Astrocyte of the cerebellum (primary cell): ENCODE results near the gene AP3D1.

Experiments
- DNase-seq: peaks from one replicate; pipeline ENCODE4 v3.0.0-alpha.2; 2011; ENCODE audit warnings: low read depth
- H3K4me3 ChIP-seq: 2 replicates; pipeline ENCODE4 v1.5.1; 2011; ENCODE audit warnings: mild to moderate bottlenecking, low read depth, low read length, moderate library complexity
- CTCF ChIP-seq: IDR thresholded peaks from 2 replicates; pipeline ENCODE4 v1.5.1; 2012; ENCODE audit warnings: low read length, low read depth, moderate library complexity, mild to moderate bottlenecking; ENCODE audit errors: missing control alignments
- in situ Hi-C: cut with HindIII; loops from 2 replicates; pipeline ENCODE4 v1.10.0; 2017; ENCODE audit warnings: low sequenced_read_pairs

AP3D1 gene

GRCh38 chr19:2175742-2176141 lies 24.4 kb upstream of the AP3D1 start:
- no peak for DNase-seq
- in situ Hi-C loops: no loop called here
- no peak for TF ChIP-seq CTCF
- H3K4me3 ChIP-seq: no peak overlapping the region

- in situ Hi-C loops: no loop called here
- TF ChIP-seq CTCF: no peak
- H3K4me3 ChIP-seq: no peak overlapping the region
- no peak for DNase-seq
Observed at GRCh38 chr19:2173767-2174577, 22.6 kb upstream of the AP3D1 start.

- no peak for DNase-seq
- no peak overlapping the region for H3K4me3 ChIP-seq
- in situ Hi-C loops: no loop called here
- TF ChIP-seq CTCF: no peak
Observed at GRCh38 chr19:2173388-2173766, 22.0 kb upstream of the AP3D1 start.

- in situ Hi-C loops: no loop called here
- no peak for TF ChIP-seq CTCF
- DNase-seq: no peak
- H3K4me3 ChIP-seq: no peak overlapping the region
Observed at GRCh38 chr19:2171349-2172145, 20.2 kb upstream of the AP3D1 start.

- in situ Hi-C loops: no loop called here
- TF ChIP-seq CTCF: no peak
- no peak for DNase-seq
- H3K4me3 ChIP-seq: no peak overlapping the region
Observed at GRCh38 chr19:2170987-2171348, 19.6 kb upstream of the AP3D1 start.

- no peak for DNase-seq
- in situ Hi-C loops: no loop called here
Observed at GRCh38 chr19:2170219-2170618, 18.9 kb upstream of the AP3D1 start.

More at GRCh38 chr19:2170219-2170618, 18.9 kb upstream of the AP3D1 start:
- TF ChIP-seq CTCF: no peak
- no peak overlapping the region for H3K4me3 ChIP-seq
